NCI-H774 (cell line): ENCODE data around the gene SLC35E2B.
"Not testable (repeated sequence)": the region's sequence is repeated elsewhere in the genome, so short reads cannot be mapped to it uniquely, and the experiment has no call there.

Experiments used
- DNase-seq: peaks from one replicate; lab custom pipeline; 2025; lab: John Stamatoyannopoulos, UW

Gene SLC35E2B

GRCh38 chr1:1674806-1675205 lies 17.8 kb downstream of the SLC35E2B start:
- not testable (repeated sequence) for DNase-seq

GRCh38 chr1:1672181-1672965 lies 20.2 kb downstream of the SLC35E2B start:
- DNase-seq, result no peak

- no peak for DNase-seq
Observed at GRCh38 chr1:1671365-1672119, 21.1 kb downstream of the SLC35E2B start.

GRCh38 chr1:1670866-1671265 lies 21.7 kb downstream of the SLC35E2B start:
- DNase-seq, result no peak

GRCh38 chr1:1669468-1670440 lies 22.8 kb downstream of the SLC35E2B start:
- no peak for DNase-seq

- DNase-seq, result no peak
Observed at GRCh38 chr1:1666526-1666925, 26.1 kb downstream of the SLC35E2B start.

- DNase-seq, result no peak
Observed at GRCh38 chr1:1665815-1666251, 26.8 kb downstream of the SLC35E2B start.

GRCh38 chr1:1664941-1665814 lies 27.4 kb downstream of the SLC35E2B start:
- DNase-seq, result no peak

GRCh38 chr1:1664318-1664717 lies 28.3 kb downstream of the SLC35E2B start:
- not testable (repeated sequence) for DNase-seq

- DNase-seq, result not testable (repeated sequence)
Observed at GRCh38 chr1:1662830-1663560, 29.6 kb downstream of the SLC35E2B start.

- not testable (repeated sequence) for DNase-seq
Observed at GRCh38 chr1:1662392-1662791, 30.2 kb downstream of the SLC35E2B start.

GRCh38 chr1:1658583-1659549 lies 33.7 kb downstream of the SLC35E2B start, which contains the start of gene CDK11B:
Gene CDK11B (minus strand): TSS chr1:1659004. CDS start chr1:1657485, 1,519 bp downstream.
- peak; percentile 71 for DNase-seq

GRCh38 chr1:1648265-1648664 lies 44.3 kb downstream of the SLC35E2B start:
- DNase-seq, result not testable (repeated sequence)

- not testable (repeated sequence) for DNase-seq
Observed at GRCh38 chr1:1647567-1648241, 44.9 kb downstream of the SLC35E2B start.

GRCh38 chr1:1646326-1646725 lies 46.3 kb downstream of the SLC35E2B start:
- DNase-seq, result not testable (repeated sequence)

GRCh38 chr1:1640711-1641461 lies 51.7 kb downstream of the SLC35E2B start:
- DNase-seq, result not testable (repeated sequence)

GRCh38 chr1:1640081-1640480 lies 52.5 kb downstream of the SLC35E2B start:
- DNase-seq, result not testable (repeated sequence)
